Measurements from ENCODE around the gene CXADR.
"Not testable (repeated sequence)": the region's sequence is repeated elsewhere in the genome, so short reads cannot be mapped to it uniquely, and the experiment has no call there.

The CXADR gene

GRCh38 chr21:17506951-17507350 is 5.9 kb upstream of the CXADR start:
- DNase-seq, result no peak

- DNase-seq, result no peak
These were observed 5.3 kb upstream of the CXADR start for GRCh38 chr21:17507591-17507990.

- DNase-seq, result peak; percentile 63
These were observed 626 bp downstream of the CXADR start for GRCh38 chr21:17513214-17514123.

GRCh38 chr21:17514124-17514845 is 1.4 kb downstream of the CXADR start:
- DNase-seq, result no peak

GRCh38 chr21:17517008-17517407 is 4.2 kb downstream of the CXADR start:
- not testable (repeated sequence) for DNase-seq

GRCh38 chr21:17519208-17519738 is 6.4 kb downstream of the CXADR start:
- no peak for DNase-seq

- DNase-seq, result no peak
These were observed 7.2 kb downstream of the CXADR start for GRCh38 chr21:17519965-17520609.

- DNase-seq, result no peak
These were observed 10.2 kb downstream of the CXADR start for GRCh38 chr21:17523007-17523451.

- not testable (repeated sequence) for DNase-seq
These were observed 11.2 kb downstream of the CXADR start for GRCh38 chr21:17523979-17524494.

GRCh38 chr21:17524635-17525034 is 11.8 kb downstream of the CXADR start:
- no peak for DNase-seq

- no peak for DNase-seq
These were observed 13.9 kb downstream of the CXADR start for GRCh38 chr21:17526776-17527175.

GRCh38 chr21:17527240-17527639 is 14.4 kb downstream of the CXADR start:
- no peak for DNase-seq

- no peak for DNase-seq
These were observed 14.9 kb downstream of the CXADR start for GRCh38 chr21:17527711-17528110.

- DNase-seq, result no peak
These were observed 16.8 kb downstream of the CXADR start for GRCh38 chr21:17529648-17530047.

- DNase-seq, result no peak
These were observed 19.4 kb downstream of the CXADR start for GRCh38 chr21:17532292-17532691.

GRCh38 chr21:17536381-17536780 is 23.5 kb downstream of the CXADR start:
- DNase-seq, result no peak

- no peak for DNase-seq
These were observed 24.5 kb downstream of the CXADR start for GRCh38 chr21:17537299-17537698.

GRCh38 chr21:17538576-17538975 is 25.7 kb downstream of the CXADR start:
- no peak for DNase-seq

GRCh38 chr21:17539323-17539722 is 26.5 kb downstream of the CXADR start:
- no peak for DNase-seq

- DNase-seq, result no peak
These were observed 27.0 kb downstream of the CXADR start for GRCh38 chr21:17539743-17540341.

- no peak for DNase-seq
These were observed 27.7 kb downstream of the CXADR start for GRCh38 chr21:17540530-17540929.

GRCh38 chr21:17542371-17543011 is 29.6 kb downstream of the CXADR start:
- peak; percentile 62 for DNase-seq

Data from NCI-H1105 treated with DMSO at 0.1 percent for 48 hours (cell line).